ENCODE data around the gene DRAM2.

DNA sequence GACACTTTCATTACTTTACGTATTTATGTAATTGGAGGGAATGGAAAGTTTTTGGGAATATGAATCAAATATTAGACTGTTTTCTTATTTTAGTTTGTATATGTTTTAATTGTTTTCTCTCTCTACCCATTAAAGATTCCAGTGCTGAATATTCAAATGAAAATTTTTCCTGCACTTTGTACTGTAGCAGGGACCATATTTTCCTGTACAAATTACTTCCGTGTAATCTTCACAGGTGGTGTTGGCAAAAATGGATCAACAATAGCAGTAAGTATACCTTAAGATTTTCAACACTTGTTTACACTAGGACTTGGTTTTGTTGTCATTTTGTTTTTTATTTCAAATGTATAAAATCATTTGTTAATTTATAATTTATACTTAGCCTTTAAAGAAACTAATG is 42.2 kb upstream of the DRAM2 start:
- TF ChIP-seq, protein P1, sequence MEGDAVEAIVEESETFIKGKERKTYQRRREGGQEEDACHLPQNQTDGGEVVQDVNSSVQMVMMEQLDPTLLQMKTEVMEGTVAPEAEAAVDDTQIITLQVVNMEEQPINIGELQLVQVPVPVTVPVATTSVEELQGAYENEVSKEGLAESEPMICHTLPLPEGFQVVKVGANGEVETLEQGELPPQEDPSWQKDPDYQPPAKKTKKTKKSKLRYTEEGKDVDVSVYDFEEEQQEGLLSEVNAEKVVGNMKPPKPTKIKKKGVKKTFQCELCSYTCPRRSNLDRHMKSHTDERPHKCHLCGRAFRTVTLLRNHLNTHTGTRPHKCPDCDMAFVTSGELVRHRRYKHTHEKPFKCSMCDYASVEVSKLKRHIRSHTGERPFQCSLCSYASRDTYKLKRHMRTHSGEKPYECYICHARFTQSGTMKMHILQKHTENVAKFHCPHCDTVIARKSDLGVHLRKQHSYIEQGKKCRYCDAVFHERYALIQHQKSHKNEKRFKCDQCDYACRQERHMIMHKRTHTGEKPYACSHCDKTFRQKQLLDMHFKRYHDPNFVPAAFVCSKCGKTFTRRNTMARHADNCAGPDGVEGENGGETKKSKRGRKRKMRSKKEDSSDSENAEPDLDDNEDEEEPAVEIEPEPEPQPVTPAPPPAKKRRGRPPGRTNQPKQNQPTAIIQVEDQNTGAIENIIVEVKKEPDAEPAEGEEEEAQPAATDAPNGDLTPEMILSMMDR (IDR thresholded peaks at IDR 0.05), result no peak
- TF ChIP-seq POLR2A (IDR thresholded peaks at IDR 0.05), result no peak
